NT2/D1 (cell line): ENCODE results near the gene TXNRD1.

ENCODE experiments used
- SUZ12 ChIP-seq: IDR thresholded peaks from 2 replicates; pipeline ENCODE4 v1.6.1; 2011; ENCODE audit not compliant: insufficient read length, insufficient read depth; ENCODE audit errors: extremely low read depth
- YY1 ChIP-seq: IDR thresholded peaks from 2 replicates; pipeline ENCODE4 v1.6.1; 2011; ENCODE audit not compliant: insufficient read length, insufficient read depth
- ZNF274 ChIP-seq: IDR thresholded peaks from 2 replicates; pipeline ENCODE4 v1.6.1; 2011; ENCODE audit warnings: mild to moderate bottlenecking, low read depth, low read length

DNA sequence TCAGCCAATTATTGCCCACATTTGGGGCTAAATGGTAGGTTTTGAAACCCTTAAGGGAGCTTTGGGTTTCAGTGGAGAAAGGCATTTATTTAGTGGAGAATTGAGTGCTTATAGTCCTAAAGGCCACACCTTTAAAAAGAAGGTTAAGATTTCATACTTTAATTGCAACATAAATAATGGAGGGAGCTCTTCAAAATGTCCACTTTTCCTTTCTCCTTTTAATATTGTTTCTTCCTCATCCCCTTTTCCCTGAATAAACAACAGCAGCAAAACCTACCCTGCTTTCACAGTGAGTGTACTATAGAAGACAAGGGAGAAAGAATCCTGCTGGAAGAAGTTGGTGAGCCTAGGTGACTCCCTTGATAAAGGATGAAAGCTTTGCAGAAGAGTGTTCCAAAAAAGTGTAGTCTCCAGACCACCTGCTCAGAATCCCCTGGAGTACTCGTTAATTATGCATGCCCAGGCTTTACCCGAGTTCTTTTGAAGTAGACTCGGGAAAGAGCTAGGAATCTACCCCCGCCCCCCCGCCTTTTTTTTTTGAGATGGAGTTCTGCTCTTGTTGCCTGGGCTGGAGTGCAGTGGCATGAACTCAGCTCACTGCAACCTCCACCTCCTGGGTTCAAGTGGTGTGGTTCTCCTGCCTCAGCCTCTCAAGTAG lies 76.4 kb downstream of the TXNRD1 start:
- TF ChIP-seq YY1: no peak
- no peak for TF ChIP-seq SUZ12
- no peak for TF ChIP-seq ZNF274
